GM12801 (cell line): ENCODE results near the gene PSD4.
A peak's percentile ranks its signal among the peaks of the same experiment; 100 is the strongest.

Experiments
- CTCF ChIP-seq: IDR thresholded peaks from one replicate; pipeline ENCODE4 v1.5.1; 2011; ENCODE audit warnings: control low read depth; ENCODE audit not compliant: insufficient read length; ENCODE audit errors: extremely low read depth

Gene PSD4

GRCh38 chr2:113137827-113138226 lies 35.9 kb upstream of the PSD4 start:
- no peak for TF ChIP-seq CTCF

DNA sequence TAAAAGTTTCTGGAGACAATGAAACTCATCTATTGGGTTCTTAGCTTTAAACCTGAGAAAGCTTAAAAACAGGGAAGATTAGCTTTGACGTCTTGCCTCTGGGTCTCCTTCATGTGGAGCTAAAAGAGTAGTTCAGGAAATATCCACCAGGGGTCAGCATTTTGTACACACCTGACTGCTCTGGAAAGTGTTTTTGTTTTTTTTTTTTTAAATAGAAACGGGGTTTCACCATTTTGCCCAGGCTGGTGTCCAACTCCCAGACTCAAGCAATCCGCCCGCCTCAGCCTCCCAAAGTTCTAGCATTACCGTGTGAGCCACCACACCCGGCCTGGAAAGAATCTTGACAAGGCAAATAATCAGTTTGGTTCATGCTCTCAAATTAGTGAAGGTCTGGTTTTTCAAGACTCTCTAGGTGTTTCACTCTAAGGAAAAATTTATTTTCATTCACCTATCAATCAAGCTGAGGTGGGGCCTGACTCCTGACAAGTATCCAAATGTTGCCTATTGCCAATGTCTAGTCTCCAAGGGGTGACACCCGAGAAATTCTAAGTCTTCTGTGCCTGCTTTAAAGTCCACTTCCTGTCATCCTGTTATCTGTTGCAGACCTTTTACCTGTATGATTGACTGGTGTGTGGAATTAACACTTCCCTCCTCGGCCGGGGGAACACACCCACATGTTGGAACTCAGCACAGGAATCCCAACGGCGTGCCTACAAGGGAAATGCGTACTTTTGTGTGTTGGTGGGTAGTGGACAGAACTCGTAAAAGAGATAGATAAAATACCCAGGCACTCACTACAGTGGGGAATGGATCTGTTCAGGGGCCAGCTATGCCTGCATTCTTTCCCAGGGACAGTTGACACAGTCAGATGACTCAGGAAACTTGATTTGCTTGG lies 35.1 kb upstream of the PSD4 start:
- peak; percentile 34 for TF ChIP-seq CTCF

DNA sequence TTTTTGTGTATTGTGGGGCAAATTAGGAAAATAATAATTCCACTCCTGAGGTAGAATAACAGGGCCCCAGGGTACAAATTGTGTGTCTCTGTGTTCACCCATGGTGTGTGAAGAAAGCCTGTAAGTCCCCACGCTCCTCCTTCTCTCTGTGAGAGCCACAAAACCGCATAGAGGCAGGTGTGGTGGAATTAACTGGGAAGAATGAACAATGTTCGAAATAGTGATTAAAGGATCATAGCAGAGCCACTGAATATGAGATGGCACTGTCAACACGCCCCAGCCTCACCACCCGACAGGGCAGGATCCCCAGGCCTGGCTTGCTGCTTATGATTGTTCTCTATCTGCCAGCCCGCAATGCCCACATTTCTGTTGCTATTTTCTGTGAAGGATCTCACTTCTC lies 32.3 kb upstream of the PSD4 start:
- TF ChIP-seq CTCF = no peak

DNA sequence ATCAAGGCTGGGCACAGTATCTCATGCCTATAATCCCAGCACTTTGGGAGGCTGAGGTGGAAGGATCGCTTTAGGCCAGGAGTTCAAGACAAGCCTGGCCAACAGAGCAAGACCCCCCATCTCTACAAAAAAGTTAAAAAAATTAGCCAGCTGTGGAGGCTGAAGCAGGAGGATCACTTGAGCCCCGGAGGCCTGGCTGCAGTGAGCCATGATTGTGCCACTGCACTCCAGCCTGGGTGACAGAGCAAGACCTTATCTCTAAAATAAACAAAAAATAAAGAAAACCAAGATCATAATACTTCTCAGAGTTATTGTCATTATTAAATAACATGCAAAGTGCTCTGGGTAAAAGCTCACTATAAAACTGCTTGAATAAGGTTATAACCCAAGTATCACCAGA lies 31.5 kb upstream of the PSD4 start:
- TF ChIP-seq CTCF = no peak

- no peak for TF ChIP-seq CTCF
Measured at GRCh38 chr2:113144259-113144658, 29.5 kb upstream of the PSD4 start.

DNA sequence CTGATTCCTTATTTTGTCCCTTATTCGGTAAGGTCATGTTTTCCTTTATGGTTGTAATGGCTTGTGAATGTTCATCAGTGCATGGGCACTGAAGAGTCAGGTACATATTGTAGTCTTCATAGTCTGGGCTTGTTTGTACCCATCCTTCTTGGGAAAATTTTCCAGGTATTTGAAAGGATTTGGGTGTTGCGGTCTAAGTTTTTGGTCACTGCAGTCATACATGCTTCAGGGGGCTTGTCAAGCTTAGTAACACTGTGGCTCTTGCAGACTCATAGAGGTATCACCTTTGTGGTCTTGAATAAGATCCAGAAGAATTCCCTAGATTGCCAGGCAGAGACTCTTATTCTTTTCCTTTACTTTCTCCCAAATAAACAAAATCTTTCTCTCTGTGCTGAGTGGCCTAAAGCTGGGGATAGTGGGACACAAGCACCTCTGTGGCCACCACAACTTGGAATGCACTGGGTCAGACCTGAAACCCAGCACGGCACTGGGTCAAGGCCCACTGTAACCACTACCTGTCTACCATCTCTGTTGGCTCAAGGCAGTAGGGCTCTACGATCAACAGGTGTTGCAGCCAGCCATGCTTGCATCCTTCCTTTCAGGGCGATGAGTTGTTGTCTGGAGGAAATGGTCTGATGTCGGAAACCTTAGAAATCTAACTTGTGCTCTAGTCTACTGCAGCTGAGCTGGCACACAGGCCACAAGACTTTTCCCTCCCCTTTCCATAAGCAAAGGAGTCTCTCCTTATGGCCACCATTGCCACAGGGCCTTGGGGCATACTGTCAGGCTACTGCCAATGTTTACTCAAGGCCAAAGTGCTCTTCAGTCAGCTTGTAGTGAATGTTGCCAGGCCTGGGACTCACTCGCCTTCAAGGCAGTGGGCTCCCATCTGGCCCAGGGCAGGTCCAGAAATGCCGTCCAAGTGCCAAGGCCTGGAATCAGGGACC lies 24.9 kb upstream of the PSD4 start:
- TF ChIP-seq CTCF = no peak

GRCh38 chr2:113149553-113150257 lies 24.1 kb upstream of the PSD4 start:
- TF ChIP-seq CTCF = no peak
